HG03045 (cell line): ENCODE data around the gene PTPA.

Source experiments
- ATAC-seq: cut with Tn5 transposase; IDR thresholded peaks from one replicate; pipeline ENCODE4 v1.9.1; 2021; ENCODE audit warnings: mild to moderate bottlenecking, moderate library complexity; ENCODE audit not compliant: unreplicated experiment

PTPA gene

DNA sequence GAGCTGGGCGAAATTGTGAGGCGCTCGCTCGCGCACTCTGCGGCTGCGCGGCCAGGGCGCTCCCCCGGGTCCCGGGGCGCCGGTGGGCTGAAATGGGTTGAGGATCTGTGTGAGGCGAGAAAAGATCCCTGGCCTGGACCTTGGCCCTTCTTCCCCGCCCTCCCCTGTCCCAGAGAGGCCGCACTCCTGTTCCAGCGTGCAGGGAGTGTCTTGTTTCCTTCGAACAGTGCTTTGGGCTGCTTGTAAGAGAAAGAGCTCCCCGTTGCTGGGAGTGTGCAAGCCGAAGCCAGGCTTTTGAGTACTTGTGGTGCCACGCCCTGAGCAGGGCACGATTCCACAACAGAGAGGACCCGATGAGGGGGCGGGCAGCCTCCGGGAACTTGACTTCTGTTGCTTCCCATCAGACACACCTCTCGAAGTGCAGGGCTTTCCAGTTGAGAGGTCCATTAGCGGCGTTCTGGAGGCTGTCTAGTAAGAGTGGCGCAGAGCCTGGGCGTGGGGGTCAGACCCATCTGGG is 29.8 kb upstream of the PTPA start:
- no peak for ATAC-seq

DNA sequence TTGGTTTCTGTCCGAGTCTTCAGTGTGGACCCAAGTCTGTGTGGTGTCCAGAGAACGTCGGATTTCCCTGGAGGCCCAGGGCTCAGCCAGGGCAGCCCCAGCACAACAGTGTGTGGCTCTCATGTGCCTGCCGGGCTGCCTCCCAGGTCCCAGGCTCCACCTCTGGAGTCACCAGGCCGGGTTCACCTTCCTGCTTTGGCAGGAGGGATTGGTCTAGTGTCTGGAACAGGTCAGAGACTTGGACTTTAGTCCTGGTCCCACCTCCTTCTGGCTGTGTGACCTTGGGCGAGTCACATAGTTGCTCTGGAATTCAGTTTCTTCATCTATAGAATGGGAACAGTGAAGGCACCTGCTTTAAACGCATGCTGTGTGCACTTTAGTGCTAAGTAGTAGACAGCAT is 27.1 kb upstream of the PTPA start:
- ATAC-seq = no peak

DNA sequence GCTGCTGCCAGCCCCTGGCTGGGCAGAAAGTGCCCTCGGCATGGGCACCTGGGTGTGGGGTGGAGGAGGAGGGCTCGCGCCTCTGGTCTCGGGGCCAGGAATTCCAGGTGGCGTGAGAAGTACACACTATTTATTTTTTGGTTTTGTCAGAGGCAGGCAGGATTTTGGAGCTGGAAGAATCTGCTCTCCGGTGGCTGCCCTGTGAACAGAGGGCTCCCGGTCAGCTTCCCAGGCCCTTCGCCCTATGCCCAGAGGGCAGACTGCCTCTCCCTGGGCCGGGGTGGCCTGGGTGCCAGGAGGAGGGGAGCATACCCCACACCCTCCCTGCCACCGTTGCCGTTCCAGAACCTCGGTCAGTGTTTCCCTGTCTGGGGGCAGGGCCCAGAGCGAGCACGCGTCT is 22.0 kb upstream of the PTPA start:
- ATAC-seq = no peak

DNA sequence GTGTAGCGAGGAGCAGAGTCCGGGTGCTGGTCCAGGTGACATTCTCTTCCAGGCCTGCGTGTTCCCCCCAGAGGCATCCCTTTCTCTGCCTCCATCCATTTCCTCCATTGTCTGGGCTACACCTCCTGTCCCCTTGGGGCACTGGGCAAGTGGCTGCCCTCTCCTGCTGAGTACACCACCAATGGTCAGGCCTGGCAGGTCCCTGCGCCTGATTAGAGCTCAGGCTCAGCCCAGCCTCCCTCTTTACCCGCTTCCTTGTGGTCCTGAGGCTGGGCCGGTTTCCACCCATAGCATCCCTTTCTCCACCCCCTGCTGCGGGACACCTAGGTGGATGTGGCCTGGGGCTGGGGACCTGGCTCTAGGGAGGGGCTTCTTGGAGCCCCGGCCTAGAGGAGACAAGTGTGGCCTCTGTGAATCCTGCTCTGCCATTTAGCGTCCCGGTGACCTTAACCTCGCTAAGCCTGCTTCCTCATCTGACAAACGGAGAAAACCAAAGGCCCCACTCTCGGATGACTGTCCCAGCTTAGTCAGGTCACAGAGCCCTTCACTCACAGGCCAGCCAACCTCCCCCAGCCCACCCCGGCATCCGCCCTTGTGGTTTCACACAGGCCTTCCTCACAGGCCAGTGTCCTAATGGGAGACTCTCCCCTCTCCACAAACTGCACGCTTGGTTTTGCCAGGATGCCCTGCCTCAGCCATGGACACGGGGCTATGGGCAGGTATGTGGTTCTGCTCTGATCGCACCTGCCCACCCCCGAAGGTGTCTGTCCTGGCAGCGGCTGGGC is 17.4 kb upstream of the PTPA start:
- ATAC-seq = no peak

- no peak for ATAC-seq
These were observed 16.6 kb upstream of the PTPA start for GRCh38 chr9:129094387-129095169.

DNA sequence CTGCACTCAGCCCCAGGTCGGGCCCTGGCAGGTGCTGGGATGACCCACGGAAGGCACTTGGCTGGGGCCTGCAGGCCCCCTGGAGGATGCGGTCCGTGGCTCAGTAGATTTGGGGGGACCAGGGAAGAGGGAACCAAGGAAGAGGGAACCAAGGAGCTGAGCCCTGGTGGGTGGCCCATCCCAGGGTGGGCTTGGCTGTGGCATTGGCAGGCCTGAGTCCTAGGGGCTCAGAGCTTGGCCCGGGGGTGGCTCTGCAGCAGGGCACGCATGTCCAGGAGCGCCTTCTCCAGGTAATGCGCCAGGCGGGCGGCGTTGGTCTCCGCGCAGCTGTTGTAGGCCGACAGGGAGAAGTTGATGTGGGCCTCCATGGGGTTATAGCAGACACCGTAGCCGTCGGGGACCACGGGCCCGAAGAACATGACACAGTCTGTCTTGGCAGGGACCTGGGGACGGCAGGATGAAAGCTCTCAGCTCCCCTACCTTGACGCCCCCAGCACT is 16.0 kb upstream of the PTPA start:
- ATAC-seq = no peak

- no peak for ATAC-seq
These were observed 15.3 kb upstream of the PTPA start for GRCh38 chr9:129095908-129096307.

GRCh38 chr9:129097671-129098306 is 13.4 kb upstream of the PTPA start:
- ATAC-seq = no peak

- no peak for ATAC-seq
These were observed 12.9 kb upstream of the PTPA start for GRCh38 chr9:129098328-129098727.

DNA sequence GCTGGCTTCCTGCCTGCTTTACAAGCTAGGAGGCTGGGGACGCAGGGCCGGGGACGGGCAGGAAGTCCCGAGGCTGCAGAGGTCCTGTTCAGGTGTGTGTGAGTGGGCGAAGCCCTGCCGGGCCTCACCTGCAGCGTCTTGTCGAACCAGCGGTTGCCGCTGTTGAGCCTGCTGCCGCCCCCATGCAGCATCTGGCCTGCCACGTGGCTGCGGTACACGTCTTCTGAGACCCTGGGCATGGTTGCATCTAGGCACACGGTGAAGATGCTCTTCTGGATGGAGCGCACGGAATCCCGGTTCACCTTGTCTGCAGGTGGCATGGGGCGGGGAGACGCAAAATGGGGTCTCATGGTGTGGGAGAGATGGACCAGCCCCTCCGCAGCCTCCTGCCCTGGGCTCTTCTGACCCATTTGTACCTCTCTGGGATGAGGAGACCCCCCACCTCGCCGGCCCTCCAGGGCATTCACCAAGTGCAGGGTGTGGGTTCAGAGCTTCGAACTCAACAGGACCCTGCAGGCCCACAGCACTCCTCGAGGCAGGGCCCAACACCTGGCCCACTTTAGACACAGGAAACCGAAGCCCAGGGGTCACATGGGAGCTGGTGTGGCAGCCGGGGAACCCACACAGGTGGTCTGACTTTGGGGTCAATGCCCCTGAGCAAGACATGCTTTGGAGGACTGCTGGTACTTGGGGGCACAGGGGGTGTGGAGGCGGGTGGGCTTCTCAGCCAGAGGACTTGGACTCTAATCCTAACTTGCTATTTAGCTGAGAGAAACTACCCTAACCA is 10.6 kb upstream of the PTPA start:
- no peak for ATAC-seq

GRCh38 chr9:129101279-129101678 is 9.9 kb upstream of the PTPA start:
- ATAC-seq = no peak

DNA sequence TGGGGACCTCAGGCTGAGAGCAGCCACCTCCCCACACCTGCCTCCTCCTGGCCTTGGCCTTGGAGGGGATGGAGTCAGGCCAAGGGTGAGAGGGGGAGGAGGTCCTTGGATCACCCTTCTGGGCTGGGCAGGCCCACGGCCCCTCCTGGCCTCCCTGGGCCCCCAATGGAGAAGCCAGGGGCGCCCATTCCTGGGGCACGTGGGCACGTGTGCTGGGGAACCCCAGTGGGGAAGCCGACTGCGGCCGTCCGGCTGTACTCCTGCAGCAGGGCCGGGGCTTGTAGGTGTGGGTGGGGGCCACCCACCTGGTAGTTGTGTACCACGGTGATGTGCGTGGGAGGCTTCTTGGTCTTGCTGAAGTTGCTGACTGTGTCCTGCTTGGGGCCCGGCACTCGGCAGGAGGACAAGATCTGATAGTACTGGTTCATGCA is 9.1 kb upstream of the PTPA start:
- no peak for ATAC-seq

DNA sequence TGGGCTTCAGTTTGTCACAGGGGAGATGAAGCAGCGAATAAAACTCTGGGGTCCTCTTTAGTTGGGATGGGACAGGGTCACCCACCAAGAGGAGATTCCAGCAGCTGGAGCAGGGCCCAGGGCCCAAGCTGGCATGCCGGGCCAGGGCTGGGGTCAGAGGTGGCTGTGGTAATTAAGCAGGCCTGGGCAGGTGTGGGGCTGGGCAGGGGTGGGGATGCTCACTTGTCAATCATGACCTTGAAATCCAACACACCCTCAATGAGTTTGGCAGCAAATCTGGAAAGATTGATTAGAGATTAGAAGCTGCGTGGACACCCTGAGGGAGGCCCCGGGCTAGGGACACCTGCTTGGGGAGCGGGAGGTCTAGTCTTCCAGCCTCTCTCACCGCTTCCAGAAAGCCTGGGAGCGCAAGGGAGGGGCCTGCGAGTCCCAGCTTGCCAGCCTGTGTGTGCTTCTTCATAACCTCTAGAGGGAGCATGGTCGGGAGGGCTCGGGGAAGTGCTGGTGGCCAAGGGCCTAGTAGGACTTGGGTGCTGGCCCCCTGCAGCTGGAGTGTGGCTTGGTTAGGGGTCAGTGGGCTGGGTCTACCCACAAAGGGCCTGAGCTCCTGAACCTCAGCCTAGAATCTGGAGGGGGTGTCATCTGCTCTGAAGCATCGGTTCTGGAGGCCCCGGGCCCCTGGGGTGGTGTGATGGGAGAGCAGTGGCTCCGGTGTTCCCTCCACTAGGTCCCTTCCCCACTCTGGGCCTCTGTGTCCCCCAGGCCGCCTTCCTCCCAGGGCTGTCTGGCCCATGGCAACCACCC is 8.2 kb upstream of the PTPA start:
- no peak for ATAC-seq

DNA sequence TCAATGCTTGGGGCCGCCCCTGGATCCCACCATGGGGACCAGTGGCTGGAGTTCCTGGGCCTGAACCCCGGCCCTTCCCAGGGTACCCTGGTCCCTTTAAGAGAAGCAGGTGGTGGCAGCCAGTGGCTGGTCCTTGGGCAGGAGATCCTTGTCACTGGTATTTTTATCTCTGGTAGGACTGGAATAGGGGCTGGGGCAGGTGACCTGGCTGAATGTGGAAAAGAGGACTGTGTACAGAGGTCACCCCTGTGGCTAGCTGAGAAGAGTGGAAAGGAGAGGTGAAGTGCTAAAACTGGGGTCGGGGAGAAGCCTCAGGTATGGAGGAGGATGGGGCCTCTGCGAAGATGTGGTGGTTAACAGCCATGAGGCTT is 7.6 kb upstream of the PTPA start:
- no peak for ATAC-seq

DNA sequence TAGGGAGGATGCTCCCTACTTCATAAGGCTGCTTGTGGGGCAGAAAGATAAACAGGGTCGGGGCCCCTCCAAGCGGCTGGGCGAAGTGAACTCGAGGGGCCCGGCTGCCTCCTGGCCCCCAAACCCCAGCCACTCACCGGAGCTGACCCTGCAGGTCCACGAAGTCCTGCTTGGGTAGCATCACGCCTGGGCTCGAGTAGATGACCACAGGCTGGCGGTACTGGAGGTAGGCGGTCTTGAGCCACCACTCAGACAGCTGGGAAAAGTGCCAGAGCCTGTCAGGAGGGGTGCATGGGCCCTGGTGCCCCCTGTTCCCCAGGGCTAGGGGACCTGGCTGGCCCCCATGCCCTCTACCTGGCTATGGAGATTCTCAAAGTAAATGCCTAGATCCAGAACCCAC is 7.2 kb upstream of the PTPA start:
- no peak for ATAC-seq

DNA sequence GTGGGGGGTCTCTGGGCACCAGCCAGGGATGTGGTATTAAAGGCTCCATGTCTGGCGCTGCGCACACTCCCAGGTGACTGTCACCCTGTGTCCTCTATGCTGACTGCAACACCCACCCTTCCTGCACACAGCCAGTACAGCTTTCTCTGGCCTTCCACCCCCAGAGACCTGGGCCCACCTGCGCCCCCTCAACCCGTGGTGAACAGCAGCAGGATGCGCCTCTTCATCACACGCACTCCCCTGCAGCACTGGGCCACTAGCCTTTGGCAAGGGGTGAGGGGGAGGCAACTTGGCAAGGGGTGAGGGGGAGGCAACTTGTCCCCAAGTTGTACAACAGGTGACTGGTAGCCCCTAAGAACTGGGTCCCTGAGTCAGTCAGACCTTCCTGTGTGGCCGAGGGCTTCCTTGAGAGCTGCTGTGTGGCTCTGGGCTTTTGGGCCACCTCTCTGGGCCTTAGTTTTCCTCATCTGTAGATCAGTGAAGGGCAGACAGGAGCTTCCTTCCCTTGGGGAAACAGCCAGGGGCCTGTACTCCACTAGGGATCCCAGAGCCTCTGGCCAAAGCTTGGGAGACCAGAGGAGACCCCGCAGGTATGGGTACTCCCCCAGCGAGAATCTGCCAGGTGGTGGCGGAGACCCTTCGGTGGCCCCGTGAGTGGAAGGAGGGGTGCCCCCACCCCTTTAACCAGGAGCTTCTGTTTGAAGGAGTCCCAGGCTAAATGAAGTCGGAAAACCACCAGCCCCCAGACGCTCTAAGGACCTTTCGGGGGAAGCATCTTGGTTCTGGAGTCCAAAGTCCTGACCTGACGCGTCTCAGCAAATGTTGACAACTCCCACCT is 5.1 kb upstream of the PTPA start:
- ATAC-seq = no peak

DNA sequence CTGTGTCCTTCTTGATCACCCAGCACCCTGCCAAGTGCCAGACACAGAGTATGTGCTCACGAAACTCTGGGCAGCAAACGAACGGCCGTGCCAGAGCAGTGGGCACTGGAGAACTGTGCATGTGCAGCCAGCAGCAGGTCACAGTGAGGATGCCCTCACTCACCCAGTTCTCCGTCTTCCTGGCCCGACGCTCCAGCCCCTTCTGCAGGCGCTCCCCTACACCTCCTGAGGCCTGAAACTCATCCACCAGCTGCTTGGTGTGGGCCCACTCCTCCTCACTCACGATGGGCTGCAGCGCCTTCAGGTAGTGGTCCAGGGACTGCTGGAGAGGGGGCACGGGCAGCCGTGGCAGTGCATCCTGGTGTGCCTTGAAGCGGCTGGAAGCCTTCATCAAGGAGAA is 3.6 kb upstream of the PTPA start:
- no peak for ATAC-seq

GRCh38 chr9:129108083-129108804 is 3.0 kb upstream of the PTPA start:
- ATAC-seq = no peak
